ENCODE data around the gene MVD.
"Not testable (repeated sequence)": the region's sequence is repeated elsewhere in the genome, so short reads cannot be mapped to it uniquely, and the experiment has no call there.

The MVD gene

GRCh38 chr16:88613911-88614817 lies 48.7 kb downstream of the MVD start:
- TF ChIP-seq CTCF (IDR thresholded peaks at IDR 0.05; ENCODE audit: low read depth, low read length): no peak
- DNase-seq (ENCODE audit: extremely low read depth, low read depth): no peak

- no peak for TF ChIP-seq CTCF (IDR thresholded peaks at IDR 0.05; ENCODE audit: low read depth, low read length)
- DNase-seq (ENCODE audit: extremely low read depth, low read depth): no peak
Observed at GRCh38 chr16:88613293-88613692, 49.6 kb downstream of the MVD start.

- TF ChIP-seq CTCF (IDR thresholded peaks at IDR 0.05; ENCODE audit: low read depth, low read length): no peak
- no peak for DNase-seq (ENCODE audit: extremely low read depth, low read depth)
Observed at GRCh38 chr16:88610909-88611812, 51.7 kb downstream of the MVD start.

- TF ChIP-seq CTCF (IDR thresholded peaks at IDR 0.05; ENCODE audit: low read depth, low read length): no peak
- no peak for DNase-seq (ENCODE audit: extremely low read depth, low read depth)
Observed at GRCh38 chr16:88610080-88610479, 52.8 kb downstream of the MVD start.

- DNase-seq (ENCODE audit: extremely low read depth, low read depth): not testable (repeated sequence)
Observed at GRCh38 chr16:88609426-88609825, 53.5 kb downstream of the MVD start.

- TF ChIP-seq CTCF (IDR thresholded peaks at IDR 0.05; ENCODE audit: low read depth, low read length): no peak
- no peak for DNase-seq (ENCODE audit: extremely low read depth, low read depth)
Observed at GRCh38 chr16:88608076-88608475, 54.8 kb downstream of the MVD start.

- no peak for DNase-seq (ENCODE audit: extremely low read depth, low read depth)
- no peak for TF ChIP-seq CTCF (IDR thresholded peaks at IDR 0.05; ENCODE audit: low read depth, low read length)
Observed at GRCh38 chr16:88606148-88606757, 56.6 kb downstream of the MVD start.

Data from AG09319 (cell line).